ENCODE results near the gene MXRA8. TPM values are rescaled to one million over a fixed set of nuclear protein-coding genes. Genes with fewer than 3 reads are reported as not detected.
A peak's percentile ranks its signal among the peaks of the same experiment; 100 is the strongest.
"Not testable (repeated sequence)": the region's sequence is repeated elsewhere in the genome, so short reads cannot be mapped to it uniquely, and the experiment has no call there.

Gene MXRA8
- total RNA-seq, 4 donors from 2014 or later, result 34.1 to 76.1 (median 35.9) TPM

DNA sequence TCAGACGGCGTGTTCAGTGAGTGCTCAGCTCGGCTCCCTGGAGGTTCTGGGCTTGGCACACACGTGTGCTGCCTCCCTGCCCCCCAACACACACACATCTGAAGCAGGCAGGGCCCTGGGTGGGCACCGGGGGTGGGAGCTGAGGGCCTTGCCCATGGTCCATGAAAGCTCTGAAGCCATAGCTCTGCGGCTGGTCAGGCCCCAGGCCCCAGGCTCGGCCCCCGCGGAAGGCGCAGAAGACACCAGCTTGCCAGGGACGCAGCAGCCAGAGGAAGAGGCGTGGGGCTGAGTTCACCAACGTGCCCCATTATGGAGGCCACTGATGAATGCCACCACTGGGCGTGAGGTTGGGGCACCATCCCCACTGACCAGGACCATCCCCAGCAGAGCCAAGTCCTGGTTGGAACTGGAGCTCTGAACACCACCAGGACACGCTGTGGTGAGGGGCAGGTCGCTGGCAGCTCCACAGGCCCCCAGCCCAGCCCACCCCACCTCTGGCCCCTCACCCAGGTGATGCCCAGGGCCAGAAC is 12.5 kb upstream of the MXRA8 start:
- no peak overlapping the region for H3K4me3 ChIP-seq (ENCODE audit: low read depth, poor library complexity, severe bottlenecking)
- WGBS, 2 donors, result 76 to 79% methylated on average over 12 to 15 of the region's 16 CpGs
- no peak for TF ChIP-seq CTCF (IDR thresholded peaks at IDR 0.05)
- TF ChIP-seq POLR2A (IDR thresholded peaks at IDR 0.05), result no peak
- DNase-seq (ENCODE audit: low spot score in 2 of 2), result no peak
- intact Hi-C loops (cut with DNase I; ENCODE audit: low total_unique reads), result no loop called here

GRCh38 chr1:1370094-1370493 is 11.7 kb upstream of the MXRA8 start:
- intact Hi-C loops (cut with DNase I; ENCODE audit: low total_unique reads); DNase-seq (ENCODE audit: low spot score in 2 of 2); H3K4me3 ChIP-seq (ENCODE audit: low read depth, poor library complexity, severe bottlenecking): not testable (repeated sequence)
- WGBS, 2 donors, result 82 to 98% methylated on average over 14 of the region's 14 CpGs

DNA sequence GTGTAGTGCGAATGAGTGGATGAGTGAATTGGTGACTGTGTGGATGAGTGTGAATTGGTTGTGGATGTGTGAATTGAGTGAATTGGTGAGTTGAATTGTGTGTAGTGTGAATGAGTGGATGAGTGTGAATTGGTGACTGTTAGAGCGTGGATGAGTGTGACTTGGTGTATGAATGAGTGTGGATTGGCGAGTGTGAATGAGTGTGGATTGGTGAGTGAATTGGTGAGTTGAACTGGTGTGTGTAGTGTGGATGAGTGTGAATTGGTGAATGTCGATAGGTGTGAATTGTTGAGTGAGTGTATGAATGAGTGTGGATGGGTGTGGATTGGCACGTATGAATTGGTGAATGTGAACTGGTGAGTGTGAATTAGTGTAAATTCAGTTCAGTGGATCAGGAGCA is 9.0 kb upstream of the MXRA8 start:
- intact Hi-C loops (cut with DNase I; ENCODE audit: low total_unique reads), result no loop called here
- WGBS, 2 donors, result 93 to 95% methylated on average over 5 of the region's 5 CpGs
- no peak overlapping the region for H3K4me3 ChIP-seq (ENCODE audit: low read depth, poor library complexity, severe bottlenecking)
- DNase-seq (ENCODE audit: low spot score in 2 of 2), result no peak
- no peak for TF ChIP-seq CTCF (IDR thresholded peaks at IDR 0.05)
- no peak for TF ChIP-seq POLR2A (IDR thresholded peaks at IDR 0.05)

DNA sequence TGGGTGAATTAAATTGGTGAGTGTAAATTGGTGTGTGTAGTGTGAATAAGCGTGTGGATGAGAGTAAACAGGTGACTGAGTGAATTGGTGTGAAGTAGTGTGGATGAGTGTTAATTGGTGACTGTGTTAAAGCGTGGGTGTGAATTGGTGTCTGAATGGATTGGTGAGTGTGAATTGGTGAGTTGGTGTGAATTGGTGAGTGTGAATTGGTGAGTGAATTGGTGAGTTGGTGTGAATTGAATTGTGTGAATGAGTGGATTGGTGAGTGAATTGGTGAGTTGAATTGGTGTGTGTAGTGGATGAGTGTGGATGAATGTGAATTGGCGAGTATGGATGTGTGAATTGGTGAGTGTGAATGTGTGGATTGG is 8.3 kb upstream of the MXRA8 start:
- TF ChIP-seq POLR2A (IDR thresholded peaks at IDR 0.05) (no peak), CTCF (IDR thresholded peaks at IDR 0.05) (no peak)
- no peak for DNase-seq (ENCODE audit: low spot score in 2 of 2)
- H3K4me3 ChIP-seq (ENCODE audit: low read depth, poor library complexity, severe bottlenecking), result no peak overlapping the region
- intact Hi-C loops (cut with DNase I; ENCODE audit: low total_unique reads), result no loop called here
- WGBS, 2 donors, result 92 to 96% methylated on average over 2 to 3 of the region's 3 CpGs

DNA sequence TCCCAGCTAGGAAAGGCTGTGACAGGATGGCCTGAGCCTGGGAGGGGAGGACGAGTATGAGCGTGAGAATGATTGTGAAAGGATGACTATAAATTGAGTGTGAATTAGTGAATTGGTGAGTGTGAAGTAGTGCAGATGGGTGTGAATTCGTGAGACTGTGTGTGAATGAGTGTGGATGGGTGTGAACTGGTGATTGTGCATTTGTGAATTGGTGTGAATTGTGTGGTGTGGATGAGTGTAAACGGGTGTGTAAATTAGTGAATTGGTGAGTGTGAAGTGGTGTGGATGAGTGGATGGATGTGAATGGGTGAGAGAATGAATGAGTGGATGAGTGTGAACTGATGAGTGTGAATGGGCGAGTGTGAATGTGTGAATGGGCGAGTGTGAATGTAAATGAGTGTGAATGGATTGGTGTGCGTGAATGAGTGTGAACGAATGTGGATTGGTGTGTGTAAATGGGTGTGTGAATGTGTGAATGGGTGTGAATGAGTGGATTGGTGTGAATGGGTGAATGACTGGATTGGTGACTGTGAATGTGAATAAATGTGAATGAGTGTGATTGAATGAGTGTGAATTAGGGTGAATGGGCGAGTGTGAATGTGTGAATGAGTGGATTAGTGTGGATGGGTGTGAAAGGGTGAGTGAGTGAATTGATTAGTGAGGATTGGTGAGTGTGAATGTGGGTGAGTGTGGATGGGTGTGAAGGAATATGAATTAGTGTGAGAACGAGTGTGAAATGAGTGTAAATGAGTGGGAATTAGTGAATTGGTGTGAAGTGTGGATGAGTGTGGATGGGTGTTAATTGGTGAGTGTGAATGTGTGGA is 7.7 kb upstream of the MXRA8 start:
- no peak for DNase-seq (ENCODE audit: low spot score in 2 of 2)
- WGBS, 2 donors, result 76 to 84% methylated on average over 10 of the region's 10 CpGs
- no peak overlapping the region for H3K4me3 ChIP-seq (ENCODE audit: low read depth, poor library complexity, severe bottlenecking)
- TF ChIP-seq CTCF (IDR thresholded peaks at IDR 0.05) (no peak), POLR2A (IDR thresholded peaks at IDR 0.05) (no peak)
- intact Hi-C loops (cut with DNase I; ENCODE audit: low total_unique reads), result no loop called here

DNA sequence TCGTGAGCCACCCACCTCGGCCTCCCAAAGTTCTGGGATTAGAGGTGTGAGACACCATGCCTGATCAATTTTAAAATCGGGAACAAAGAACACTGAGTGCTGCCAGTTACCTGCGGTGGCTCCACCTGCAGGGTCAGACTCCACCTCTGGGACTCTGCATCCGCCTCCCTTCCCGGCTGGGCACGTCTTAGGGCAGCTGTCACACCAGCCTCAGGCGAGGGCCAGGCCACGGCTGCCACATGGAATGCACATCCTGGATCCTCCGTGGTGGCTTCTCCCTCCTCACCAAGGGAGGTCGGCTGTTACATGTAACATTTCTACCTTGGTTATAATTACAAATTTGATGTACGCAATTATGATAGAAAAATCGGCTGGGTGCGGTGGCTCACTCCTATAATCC is 5.9 kb upstream of the MXRA8 start:
- WGBS, 2 donors, result 64 to 69% methylated on average over 14 of the region's 14 CpGs
- intact Hi-C loops (cut with DNase I; ENCODE audit: low total_unique reads), result no loop called here
- TF ChIP-seq CTCF (IDR thresholded peaks at IDR 0.05), result no peak
- no peak for TF ChIP-seq POLR2A (IDR thresholded peaks at IDR 0.05)
- no peak overlapping the region for H3K4me3 ChIP-seq (ENCODE audit: low read depth, poor library complexity, severe bottlenecking)
- DNase-seq (ENCODE audit: low spot score in 2 of 2), result peak in 1 of 2 donors; percentile 23
